ENCODE data around the gene DCST1.
A peak's percentile ranks its signal among the peaks of the same experiment; 100 is the strongest.

The DCST1 gene

GRCh38 chr1:155014709-155015508, 18.7 kb upstream of the DCST1 start:
- DNase-seq, result no peak

- no peak for DNase-seq
These were observed 17.9 kb upstream of the DCST1 start for GRCh38 chr1:155015527-155016230.

GRCh38 chr1:155016231-155016831, 17.3 kb upstream of the DCST1 start:
- DNase-seq, result peak; percentile 22

GRCh38 chr1:155017041-155017945, 16.3 kb upstream of the DCST1 start:
- peak; percentile 94 for DNase-seq

GRCh38 chr1:155017946-155018316, 15.7 kb upstream of the DCST1 start:
- DNase-seq, result no peak

GRCh38 chr1:155018617-155019348, 14.8 kb upstream of the DCST1 start:
- DNase-seq, result no peak

- no peak for DNase-seq
These were observed 14.0 kb upstream of the DCST1 start for GRCh38 chr1:155019377-155020245.

GRCh38 chr1:155022136-155022926, 11.3 kb upstream of the DCST1 start:
- DNase-seq, result no peak

- DNase-seq, result no peak
These were observed 10.7 kb upstream of the DCST1 start for GRCh38 chr1:155022927-155023236.

GRCh38 chr1:155023627-155024026, 10.0 kb upstream of the DCST1 start:
- no peak for DNase-seq

- no peak for DNase-seq
These were observed 9.3 kb upstream of the DCST1 start for GRCh38 chr1:155024315-155024714.

- no peak for DNase-seq
These were observed 7.5 kb upstream of the DCST1 start for GRCh38 chr1:155026154-155026553.

GRCh38 chr1:155026588-155026987, 7.0 kb upstream of the DCST1 start:
- no peak for DNase-seq

GRCh38 chr1:155029513-155030242, 3.9 kb upstream of the DCST1 start:
- DNase-seq, result no peak

GRCh38 chr1:155030243-155030795, 3.3 kb upstream of the DCST1 start:
- no peak for DNase-seq

- no peak for DNase-seq
These were observed 2.7 kb upstream of the DCST1 start for GRCh38 chr1:155030899-155031298.

- no peak for DNase-seq
These were observed 738 bp upstream of the DCST1 start for GRCh38 chr1:155032886-155033285.

GRCh38 chr1:155034318-155035208, 939 bp downstream of the DCST1 start:
- no peak for DNase-seq
